Measurements from ENCODE around the gene SAMD1. TPM values are rescaled to one million over a fixed set of nuclear protein-coding genes. Genes with fewer than 3 reads are reported as not detected.

SAMD1 gene
- total and polyA plus RNA-seq, 2 of the 13 experiments (the other 11 are each of a cell fraction or from before 2014, with no cell fraction given): 17.5 to 45.0 TPM

GRCh38 chr19:14052470-14052869, 38.1 kb downstream of the SAMD1 start:
- POLR2A ChIA-PET: interaction anchor here (1.1 kb wide), 1 partner anchor 19 kb away, joined by 3 read pairs; no protein-coding TSS in a partner anchor
- H3K9me3 ChIP-seq (ENCODE audit: low read length): peaks cover 4% of the 10 kb centered on the region
- BruUV-seq (replicated peaks): no TSS peak

More at GRCh38 chr19:14052470-14052869, 38.1 kb downstream of the SAMD1 start:
- Histone ChIP-seq H3K4me3 (replicated peaks in 1 of 3; ENCODE audit: insufficient read depth in 1 of 3, low read depth in 2 of 3, low read length in 3 of 3) (no peak overlapping the region), H3K9ac (ENCODE audit: insufficient read depth, low read depth, low read length) (no peak overlapping the region), H3K27ac (ENCODE audit: extremely low read length, insufficient read depth, low read length) (no peak overlapping the region), H3K27me3 (ENCODE audit: control insufficient read depth in 1 of 2, insufficient read depth in 2 of 2, low read length in 2 of 2) (no peaks in the 10 kb centered on the region), H3K79me2 (ENCODE audit: insufficient read depth, low read length) (no peaks in the 10 kb centered on the region), H3K4me1 (ENCODE audit: insufficient read depth, low read length) (no peaks in the 10 kb centered on the region), H2AFZ (ENCODE audit: low read length) (no peak overlapping the region), H3K4me2 (ENCODE audit: low read depth, low read length) (no peak overlapping the region), H3K36me3 (replicated peaks in 1 of 2; ENCODE audit: control insufficient read depth in 1 of 2, insufficient read depth in 2 of 2, low read length in 2 of 2) (no peaks in the 10 kb centered on the region), H4K20me1 (ENCODE audit: insufficient read depth, low read length) (no peaks in the 10 kb centered on the region)
- intact Hi-C loops (cut with micrococcal nuclease; ENCODE audit: unreplicated experiment): no loop called here
- 85% methylated on average over 6 of the region's 6 CpGs for WGBS (ENCODE audit: low lambda C conversion rate)
- TF ChIP-seq, protein P1, sequence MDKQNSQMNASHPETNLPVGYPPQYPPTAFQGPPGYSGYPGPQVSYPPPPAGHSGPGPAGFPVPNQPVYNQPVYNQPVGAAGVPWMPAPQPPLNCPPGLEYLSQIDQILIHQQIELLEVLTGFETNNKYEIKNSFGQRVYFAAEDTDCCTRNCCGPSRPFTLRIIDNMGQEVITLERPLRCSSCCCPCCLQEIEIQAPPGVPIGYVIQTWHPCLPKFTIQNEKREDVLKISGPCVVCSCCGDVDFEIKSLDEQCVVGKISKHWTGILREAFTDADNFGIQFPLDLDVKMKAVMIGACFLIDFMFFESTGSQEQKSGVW (CRISPR knock-in tag; IDR thresholded peaks at IDR 0.05; ENCODE audit: borderline replicate concordance): no peak
- TF ChIP-seq SYNCRIP (IDR thresholded peaks at IDR 0.05; ENCODE audit: insufficient read depth, low read depth, low read length) (no peak), TRIM24 (CRISPR knock-in tag; IDR thresholded peaks at IDR 0.05) (no peak), ZNF451 (CRISPR knock-in tag; IDR thresholded peaks at IDR 0.05) (no peak), ZNF776 (CRISPR knock-in tag; IDR thresholded peaks at IDR 0.05) (no peak), ZGPAT (CRISPR knock-in tag; IDR thresholded peaks at IDR 0.05) (no peak), ZNF770 (CRISPR knock-in tag; IDR thresholded peaks at IDR 0.05) (no peak), FOXA3 (CRISPR knock-in tag; IDR thresholded peaks at IDR 0.05) (no peak), ZNF564 (CRISPR knock-in tag; IDR thresholded peaks at IDR 0.05) (no peak), HDAC1 (CRISPR knock-in tag; IDR thresholded peaks at IDR 0.05) (no peak), MIER2 (CRISPR knock-in tag; IDR thresholded peaks at IDR 0.05) (no peak)
- TF ChIP-seq, protein P2, sequence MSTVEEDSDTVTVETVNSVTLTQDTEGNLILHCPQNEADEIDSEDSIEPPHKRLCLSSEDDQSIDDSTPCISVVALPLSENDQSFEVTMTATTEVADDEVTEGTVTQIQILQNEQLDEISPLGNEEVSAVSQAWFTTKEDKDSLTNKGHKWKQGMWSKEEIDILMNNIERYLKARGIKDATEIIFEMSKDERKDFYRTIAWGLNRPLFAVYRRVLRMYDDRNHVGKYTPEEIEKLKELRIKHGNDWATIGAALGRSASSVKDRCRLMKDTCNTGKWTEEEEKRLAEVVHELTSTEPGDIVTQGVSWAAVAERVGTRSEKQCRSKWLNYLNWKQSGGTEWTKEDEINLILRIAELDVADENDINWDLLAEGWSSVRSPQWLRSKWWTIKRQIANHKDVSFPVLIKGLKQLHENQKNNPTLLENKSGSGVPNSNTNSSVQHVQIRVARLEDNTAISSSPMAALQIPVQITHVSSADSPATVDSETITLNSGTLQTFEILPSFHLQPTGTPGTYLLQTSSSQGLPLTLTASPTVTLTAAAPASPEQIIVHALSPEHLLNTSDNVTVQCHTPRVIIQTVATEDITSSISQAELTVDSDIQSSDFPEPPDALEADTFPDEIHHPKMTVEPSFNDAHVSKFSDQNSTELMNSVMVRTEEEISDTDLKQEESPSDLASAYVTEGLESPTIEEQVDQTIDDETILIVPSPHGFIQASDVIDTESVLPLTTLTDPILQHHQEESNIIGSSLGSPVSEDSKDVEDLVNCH (CRISPR knock-in tag; IDR thresholded peaks at IDR 0.05): no peak
- ATAC-seq (no peak), DNase-seq (ENCODE audit: low spot score) (no peak), FAIRE-seq (no peak)
- CTCF ChIA-PET (ENCODE audit: low intra/inter-chr PET ratio, low total read pairs): no interaction called here
- in situ Hi-C loops (cut with HindIII; ENCODE audit: extremely low pct_ligation_motif_present, low pct_unique_long_range_greater_than_20kb): loop anchor here (25.0 kb wide), 1 partner anchor 290 kb away; the partner anchor contains the start of genes C19orf53 and MRI1
